OCI-LY3 (cell line): Measurements from ENCODE around the gene FBXO24.

Experiments
- H2AFZ ChIP-seq: fragments of 200-600, 300-600 bp; shearing (Covaris generic); 2 replicates; pipeline ENCODE4 v1.6.0; 2014; ENCODE audit warnings: antibody characterized with exemption, low read depth, low read length
- H3K27ac ChIP-seq: fragments of 200-600, 300-600 bp; sonication (generic); 2 replicates; pipeline ENCODE4 v1.5.1; 2014; ENCODE audit warnings: mild to moderate bottlenecking, low read length, moderate library complexity, mixed read lengths
- H3K27me3 ChIP-seq: fragments of 200-600, 300-600 bp; sonication (generic); 2 replicates; pipeline ENCODE4 v1.6.1; 2014; ENCODE audit warnings: low read depth, low read length, mixed read lengths
- H3K36me3 ChIP-seq: fragments of 200-600, 300-600 bp; sonication (generic); replicated peaks from 2 replicates; pipeline ENCODE3; 2014; ENCODE audit warnings: low read depth, low read length, mixed read lengths
- H3K4me1 ChIP-seq: fragments of 300-600, 200-600 bp; sonication (generic); 2 replicates; pipeline ENCODE4 v1.6.1; 2014; ENCODE audit warnings: low read length, mixed read lengths
- H3K4me2 ChIP-seq: fragments of 200-600, 300-600 bp; sonication (generic); 2 replicates; pipeline ENCODE4 v1.6.1; 2014; ENCODE audit warnings: low read length, mixed read lengths
- H3K4me3 ChIP-seq: fragments of 300-600, 200-600 bp; sonication (generic); 2 replicates; pipeline ENCODE4 v1.5.1; 2014; ENCODE audit warnings: antibody characterized with exemption, mild to moderate bottlenecking, low read length, moderate library complexity
- H3K79me2 ChIP-seq: fragments of 300-600, 200-600 bp; shearing (Covaris generic); 2 replicates; pipeline ENCODE4 v1.6.1; 2014; ENCODE audit warnings: mild to moderate bottlenecking, low read length, mixed read lengths
- H3K9ac ChIP-seq: fragments of 300-600, 200-600 bp; shearing (Covaris generic); 2 replicates; pipeline ENCODE4 v1.6.0; 2014; ENCODE audit warnings: mild to moderate bottlenecking, low read length, moderate library complexity
- H3K9me3 ChIP-seq: fragments of 200-600, 300-600 bp; shearing (Covaris generic); 2 replicates; pipeline ENCODE4 v1.6.1; 2014; ENCODE audit warnings: low read length, mixed read lengths; ENCODE audit not compliant: insufficient read depth
- H4K20me1 ChIP-seq: fragments of 200-600, 300-600 bp; sonication (generic); 2 replicates; pipeline ENCODE4 v1.6.1; 2016; ENCODE audit warnings: low read length, mixed read lengths; ENCODE audit not compliant: insufficient read depth
- EZH2phosphoT487 ChIP-seq: fragments of 200-600 bp; shearing (Covaris generic); IDR thresholded peaks from 2 replicates; pipeline ENCODE4 v1.6.1; 2018; ENCODE audit warnings: antibody characterized with exemption, mixed run types, low read depth
- TF ChIP-seq, protein P1 (sequence below): fragments of 200-600, 300-600 bp; sonication (generic); IDR thresholded peaks from 2 replicates; pipeline ENCODE4 v1.5.1; 2014; ENCODE audit warnings: antibody characterized with exemption, low read length, low read depth

The FBXO24 gene

GRCh38 chr7:100589341-100589947, 3.3 kb downstream of the FBXO24 start:
- Histone ChIP-seq H3K27ac (no peak overlapping the region), H3K27me3 (0 out of 2 replicates have a peak, but pooled peaks cover 6% of the 10 kb centered on the region), H3K36me3 (no peaks in the 10 kb centered on the region), H3K79me2 (peaks cover 8% of the 10 kb centered on the region), H3K9ac (no peak overlapping the region), H3K4me2 (no peak overlapping the region), H3K4me3 (no peak overlapping the region), H4K20me1 (no peaks in the 10 kb centered on the region), H3K4me1 (peaks cover 10% of the 10 kb centered on the region), H2AFZ (no peak overlapping the region), H3K9me3 (no peaks in the 10 kb centered on the region)
- no peak for TF ChIP-seq EZH2phosphoT487
- TF ChIP-seq, protein P1, sequence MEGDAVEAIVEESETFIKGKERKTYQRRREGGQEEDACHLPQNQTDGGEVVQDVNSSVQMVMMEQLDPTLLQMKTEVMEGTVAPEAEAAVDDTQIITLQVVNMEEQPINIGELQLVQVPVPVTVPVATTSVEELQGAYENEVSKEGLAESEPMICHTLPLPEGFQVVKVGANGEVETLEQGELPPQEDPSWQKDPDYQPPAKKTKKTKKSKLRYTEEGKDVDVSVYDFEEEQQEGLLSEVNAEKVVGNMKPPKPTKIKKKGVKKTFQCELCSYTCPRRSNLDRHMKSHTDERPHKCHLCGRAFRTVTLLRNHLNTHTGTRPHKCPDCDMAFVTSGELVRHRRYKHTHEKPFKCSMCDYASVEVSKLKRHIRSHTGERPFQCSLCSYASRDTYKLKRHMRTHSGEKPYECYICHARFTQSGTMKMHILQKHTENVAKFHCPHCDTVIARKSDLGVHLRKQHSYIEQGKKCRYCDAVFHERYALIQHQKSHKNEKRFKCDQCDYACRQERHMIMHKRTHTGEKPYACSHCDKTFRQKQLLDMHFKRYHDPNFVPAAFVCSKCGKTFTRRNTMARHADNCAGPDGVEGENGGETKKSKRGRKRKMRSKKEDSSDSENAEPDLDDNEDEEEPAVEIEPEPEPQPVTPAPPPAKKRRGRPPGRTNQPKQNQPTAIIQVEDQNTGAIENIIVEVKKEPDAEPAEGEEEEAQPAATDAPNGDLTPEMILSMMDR: no peak

DNA sequence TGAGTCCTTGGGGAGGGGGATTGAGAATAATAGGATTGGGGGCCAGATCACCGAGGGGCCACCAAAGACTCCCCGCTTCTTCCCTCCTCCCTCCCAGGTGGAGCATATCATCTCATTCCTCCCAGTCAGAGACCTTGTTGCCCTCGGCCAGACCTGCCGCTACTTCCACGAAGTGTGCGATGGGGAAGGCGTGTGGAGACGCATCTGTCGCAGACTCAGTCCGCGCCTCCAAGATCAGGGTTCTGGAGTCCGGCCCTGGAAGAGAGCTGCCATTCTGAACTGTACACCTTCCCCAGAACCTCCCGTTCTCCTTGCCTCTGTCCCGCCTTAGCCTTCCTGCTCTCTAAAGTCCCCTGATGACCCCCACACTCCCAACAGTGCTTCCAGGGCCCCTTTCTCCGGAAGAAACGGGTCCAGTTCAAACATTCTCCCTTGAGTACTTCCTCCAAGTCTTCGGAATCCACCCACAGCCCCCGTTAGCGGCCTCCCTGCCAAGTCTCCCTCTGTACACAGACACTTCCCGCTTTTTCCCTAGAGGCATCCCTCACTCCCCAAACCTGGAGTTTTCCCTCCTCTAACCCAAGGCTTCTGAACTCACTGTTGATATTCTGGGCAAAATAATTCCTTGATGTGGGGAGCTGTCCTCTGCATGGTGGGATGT, 4.1 kb downstream of the FBXO24 start:
- Histone ChIP-seq H3K27me3 (0 out of 2 replicates have a peak, but pooled peaks cover 6% of the 10 kb centered on the region), H2AFZ (no peak overlapping the region), H4K20me1 (no peaks in the 10 kb centered on the region), H3K36me3 (no peaks in the 10 kb centered on the region), H3K9me3 (no peaks in the 10 kb centered on the region), H3K4me3 (no peak overlapping the region), H3K27ac (no peak overlapping the region), H3K4me1 (peaks cover 3% of the 10 kb centered on the region; the same call in 1 of the 2 replicates), H3K79me2 (peaks cover 4% of the 10 kb centered on the region), H3K4me2 (no peak overlapping the region), H3K9ac (no peak overlapping the region)
- TF ChIP-seq, protein P1: no peak
- no peak for TF ChIP-seq EZH2phosphoT487

DNA sequence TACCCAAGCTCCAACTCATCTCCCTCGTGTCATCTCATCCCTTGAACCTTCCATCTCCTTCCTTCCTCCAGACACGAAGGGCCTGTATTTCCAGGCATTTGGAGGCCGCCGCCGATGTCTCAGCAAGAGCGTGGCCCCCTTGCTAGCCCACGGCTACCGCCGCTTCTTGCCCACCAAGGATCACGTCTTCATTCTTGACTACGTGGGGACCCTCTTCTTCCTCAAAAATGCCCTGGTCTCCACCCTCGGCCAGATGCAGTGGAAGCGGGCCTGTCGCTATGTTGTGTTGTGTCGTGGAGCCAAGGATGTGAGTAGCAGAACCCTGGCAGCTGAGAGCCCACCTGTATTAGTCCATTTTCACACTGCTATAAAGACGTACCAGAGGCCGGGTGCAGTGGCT, 5.5 kb downstream of the FBXO24 start:
- no peak overlapping the region for H3K4me3 ChIP-seq

DNA sequence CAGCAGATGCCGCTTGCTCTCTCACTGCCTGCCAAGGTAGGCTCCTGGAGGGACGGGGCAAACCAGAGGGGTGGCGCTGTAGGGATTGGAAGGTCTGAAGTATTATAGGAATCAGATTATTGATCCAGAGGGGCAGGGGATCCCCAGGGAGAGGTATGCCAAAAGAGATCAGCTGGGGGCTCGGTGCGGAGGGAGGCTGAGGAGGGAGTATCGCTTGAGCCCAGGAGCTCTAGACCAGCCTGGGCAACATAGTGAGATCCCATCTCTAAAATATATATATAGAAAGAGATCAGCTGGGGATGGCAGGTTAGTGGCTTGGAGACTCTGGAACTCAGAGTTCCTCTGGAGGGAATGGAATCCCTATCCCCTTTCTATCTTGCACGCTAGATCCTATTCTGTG, 9.1 kb downstream of the FBXO24 start:
- Histone ChIP-seq H2AFZ (no peak overlapping the region), H3K4me1 (no peaks in the 10 kb centered on the region), H3K9ac (no peak overlapping the region), H3K4me2 (no peak overlapping the region), H3K4me3 (no peak overlapping the region), H3K79me2 (no peaks in the 10 kb centered on the region), H4K20me1 (no peaks in the 10 kb centered on the region), H3K36me3 (no peaks in the 10 kb centered on the region), H3K9me3 (no peaks in the 10 kb centered on the region), H3K27me3 (no peaks in the 10 kb centered on the region), H3K27ac (no peak overlapping the region)
- no peak for TF ChIP-seq EZH2phosphoT487
- TF ChIP-seq, protein P1: no peak

More for the DNA sequence above, 5.5 kb downstream of the FBXO24 start:
- TF ChIP-seq, protein P1: no peak
- TF ChIP-seq EZH2phosphoT487: no peak
- no peaks in the 10 kb centered on the region for H4K20me1 ChIP-seq
- no peak overlapping the region for H3K27ac ChIP-seq
- no peaks in the 10 kb centered on the region for H3K36me3 ChIP-seq
- H3K9ac ChIP-seq: no peak overlapping the region
- H3K9me3 ChIP-seq: no peaks in the 10 kb centered on the region
- 0 out of 2 replicates have a peak, but pooled peaks cover 6% of the 10 kb centered on the region for H3K27me3 ChIP-seq
- H3K4me1 ChIP-seq: 0 out of 2 replicates have a peak, but pooled peaks cover 3% of the 10 kb centered on the region
- H2AFZ ChIP-seq: no peak overlapping the region
- H3K4me2 ChIP-seq: no peak overlapping the region
- H3K79me2 ChIP-seq: no peaks in the 10 kb centered on the region
